Coronary artery (tissue), 2 donors: ENCODE data around the gene CRISP1.

Source experiments
- DNase-seq: peaks from one replicate; pipeline ENCODE4 v3.0.0-alpha.2; 2017; ENCODE audit warnings: low spot score
- H3K27ac ChIP-seq, 2 donors: fragments of 200-600 bp; sonication (generic); one replicate each; pipeline ENCODE4 v1.5.1; 2016 to 2019
- H3K4me3 ChIP-seq: fragments of 200-600 bp; sonication (generic); 2 replicates; pipeline ENCODE4 v1.5.1; 2016; ENCODE audit warnings: mild to moderate bottlenecking, moderate library complexity
- TF ChIP-seq, protein P1 (sequence below): fragments of 200-600 bp; sonication (generic); IDR thresholded peaks from one replicate; pipeline ENCODE4 v1.5.1; 2019; ENCODE audit warnings: antibody characterized with exemption

Gene CRISP1

DNA sequence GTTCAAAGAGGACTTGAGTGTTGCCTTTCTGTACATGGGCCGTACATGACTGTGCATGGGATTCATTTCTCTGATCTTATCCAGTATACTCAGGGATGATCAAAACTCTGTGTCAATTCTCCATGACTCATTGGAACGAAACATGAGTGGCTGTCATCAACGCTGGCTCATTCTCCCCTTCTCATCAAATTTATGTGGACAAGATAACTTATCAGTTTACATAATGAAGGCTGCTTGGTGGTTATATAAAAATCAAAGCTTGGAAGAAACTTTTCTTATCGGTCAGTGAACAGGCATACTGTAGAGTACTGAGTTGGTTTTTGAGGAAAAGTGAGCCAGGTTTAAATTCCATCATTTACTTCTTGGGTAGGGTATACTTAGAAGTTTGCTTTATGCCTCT is 24.9 kb downstream of the CRISP1 start:
- Histone ChIP-seq H3K4me3 (no peak overlapping the region), H3K27ac (no peak overlapping the region)
- no peak for DNase-seq
- TF ChIP-seq, protein P1, sequence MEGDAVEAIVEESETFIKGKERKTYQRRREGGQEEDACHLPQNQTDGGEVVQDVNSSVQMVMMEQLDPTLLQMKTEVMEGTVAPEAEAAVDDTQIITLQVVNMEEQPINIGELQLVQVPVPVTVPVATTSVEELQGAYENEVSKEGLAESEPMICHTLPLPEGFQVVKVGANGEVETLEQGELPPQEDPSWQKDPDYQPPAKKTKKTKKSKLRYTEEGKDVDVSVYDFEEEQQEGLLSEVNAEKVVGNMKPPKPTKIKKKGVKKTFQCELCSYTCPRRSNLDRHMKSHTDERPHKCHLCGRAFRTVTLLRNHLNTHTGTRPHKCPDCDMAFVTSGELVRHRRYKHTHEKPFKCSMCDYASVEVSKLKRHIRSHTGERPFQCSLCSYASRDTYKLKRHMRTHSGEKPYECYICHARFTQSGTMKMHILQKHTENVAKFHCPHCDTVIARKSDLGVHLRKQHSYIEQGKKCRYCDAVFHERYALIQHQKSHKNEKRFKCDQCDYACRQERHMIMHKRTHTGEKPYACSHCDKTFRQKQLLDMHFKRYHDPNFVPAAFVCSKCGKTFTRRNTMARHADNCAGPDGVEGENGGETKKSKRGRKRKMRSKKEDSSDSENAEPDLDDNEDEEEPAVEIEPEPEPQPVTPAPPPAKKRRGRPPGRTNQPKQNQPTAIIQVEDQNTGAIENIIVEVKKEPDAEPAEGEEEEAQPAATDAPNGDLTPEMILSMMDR = no peak

DNA sequence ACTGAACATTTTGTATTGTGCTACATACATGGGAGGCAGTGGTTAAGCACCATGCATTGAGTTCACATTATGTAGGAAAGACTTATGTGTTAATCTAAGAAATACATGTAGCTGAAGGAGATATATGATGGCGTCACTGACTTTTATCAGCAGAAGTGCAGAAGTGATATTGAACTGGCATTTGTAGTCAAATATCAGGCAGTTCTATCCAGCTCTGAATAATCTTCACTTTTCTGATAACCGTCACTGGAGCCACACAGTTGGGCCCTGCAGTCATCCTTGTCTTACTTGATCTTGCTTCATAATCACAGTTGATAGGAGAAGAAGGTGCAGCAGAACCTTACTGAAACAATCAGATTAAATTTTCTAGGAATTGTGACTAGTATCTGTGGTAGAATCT is 26.4 kb downstream of the CRISP1 start:
- no peak overlapping the region for H3K27ac ChIP-seq
- H3K4me3 ChIP-seq = no peak overlapping the region
- no peak for DNase-seq
- TF ChIP-seq, protein P1 = no peak

DNA sequence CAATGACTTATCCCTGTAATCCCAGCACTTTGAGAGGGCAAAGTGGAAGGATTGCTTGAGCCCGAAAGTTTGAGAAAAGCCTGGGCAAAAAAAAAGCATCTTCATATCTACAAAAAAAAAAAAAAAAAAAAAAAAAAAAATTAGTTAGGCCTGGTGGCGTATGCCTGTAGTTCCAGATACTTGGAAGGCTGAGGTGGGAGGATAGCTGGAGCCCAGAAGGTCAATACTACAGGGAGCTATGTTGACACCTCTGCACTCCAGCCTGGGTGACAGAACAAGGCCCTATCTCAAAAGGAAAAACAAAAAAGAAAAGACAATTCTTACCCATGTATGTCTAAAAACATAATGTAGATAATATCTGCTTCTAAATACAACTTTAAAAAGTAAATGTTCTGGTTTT is 27.2 kb downstream of the CRISP1 start:
- TF ChIP-seq, protein P1 = no peak
- no peak for DNase-seq
- Histone ChIP-seq H3K27ac (no peak overlapping the region), H3K4me3 (no peak overlapping the region)

DNA sequence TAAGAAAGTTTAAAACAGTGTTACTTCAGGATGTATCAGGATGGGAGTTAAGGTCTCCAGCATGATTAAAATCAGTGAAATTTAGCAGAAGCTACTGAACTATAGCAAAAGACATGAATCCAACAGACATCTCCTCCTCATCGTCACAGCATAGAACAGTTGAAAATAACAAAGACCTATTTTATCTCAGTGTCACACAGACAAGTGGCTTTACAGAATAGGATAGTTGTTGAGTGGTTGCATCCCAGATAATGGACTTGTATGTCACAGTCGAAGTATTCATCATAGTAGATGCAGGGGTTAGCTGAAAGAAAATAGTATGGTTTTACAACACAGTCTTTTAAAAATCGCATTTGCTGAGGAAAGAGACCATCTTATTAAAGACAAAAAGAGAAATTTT is 31.2 kb downstream of the CRISP1 start:
- Histone ChIP-seq H3K4me3 (no peak overlapping the region), H3K27ac (no peak overlapping the region)
- TF ChIP-seq, protein P1 = no peak
- no peak for DNase-seq

DNA sequence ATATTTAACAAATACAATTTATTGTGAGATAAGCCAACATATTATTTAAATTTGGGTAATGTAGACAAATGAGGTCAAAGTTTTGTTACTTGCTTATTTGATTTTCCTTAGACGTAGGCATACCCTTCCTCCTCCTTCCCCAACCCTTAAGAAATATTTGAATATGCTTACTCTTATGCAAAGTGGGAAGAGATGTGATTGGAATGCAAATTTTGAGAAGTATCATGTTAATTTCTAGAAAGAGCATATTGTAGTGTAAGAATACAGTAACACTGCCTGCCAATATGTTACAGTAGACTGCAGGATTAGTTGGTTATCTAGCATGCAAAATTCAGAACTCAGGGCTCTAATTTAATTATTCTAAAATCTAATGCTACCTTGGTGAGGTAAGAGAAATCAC is 32.9 kb downstream of the CRISP1 start:
- no peak for DNase-seq
- TF ChIP-seq, protein P1 = no peak
- no peak overlapping the region for H3K27ac ChIP-seq

DNA sequence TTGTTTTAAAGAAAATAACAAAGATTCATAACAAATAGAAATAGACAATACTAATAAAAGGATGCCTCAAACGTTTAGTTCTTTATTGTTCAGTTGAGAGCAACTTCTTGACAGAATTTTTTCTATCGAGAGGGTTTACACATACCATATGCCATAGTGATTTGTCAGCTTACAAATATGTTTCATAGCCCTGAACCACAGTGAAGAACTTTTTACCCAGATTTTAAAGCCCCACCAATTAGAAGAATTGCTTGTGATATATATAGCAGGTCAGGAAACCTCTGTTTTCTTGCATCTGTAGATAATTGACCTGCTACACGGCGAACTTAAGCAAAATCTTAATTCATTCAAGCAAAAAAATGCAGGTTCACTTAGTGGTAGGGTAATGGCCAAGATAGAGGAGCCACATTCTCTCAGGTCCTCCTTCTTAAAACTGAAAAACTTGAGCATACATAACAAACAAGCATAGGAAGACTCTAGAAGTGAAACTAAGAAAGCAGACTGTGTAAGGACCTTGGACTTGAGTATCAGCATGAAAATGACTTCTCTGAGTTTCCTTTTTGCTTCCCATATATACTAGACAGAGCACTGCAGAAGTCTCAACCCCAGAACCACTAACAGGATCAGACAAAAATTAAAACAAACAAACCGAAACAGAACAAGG is 39.5 kb downstream of the CRISP1 start:
- DNase-seq = no peak
- TF ChIP-seq, protein P1 = no peak
- no peak overlapping the region for H3K27ac ChIP-seq
- no peak overlapping the region for H3K4me3 ChIP-seq

More for the DNA sequence above, 32.9 kb downstream of the CRISP1 start:
- no peak overlapping the region for H3K4me3 ChIP-seq

DNA sequence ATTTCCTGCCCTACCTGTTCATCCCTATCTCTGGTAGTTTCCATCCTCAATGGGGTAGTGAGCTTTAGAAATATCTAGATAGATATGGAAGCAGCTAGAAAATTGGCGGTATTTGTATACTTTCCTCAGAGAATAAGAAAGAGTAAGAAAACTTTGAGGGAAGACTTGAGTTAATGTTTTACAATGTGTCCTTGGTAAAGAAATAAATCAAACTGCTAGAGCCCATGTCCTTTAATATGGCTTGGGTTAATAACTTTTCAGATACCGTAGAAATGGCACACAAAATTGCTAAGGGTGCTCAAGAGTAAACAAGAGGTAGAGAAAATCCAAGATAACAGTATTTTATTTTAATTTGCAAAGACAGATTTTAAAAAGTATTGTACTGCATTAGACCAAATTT is 51.2 kb downstream of the CRISP1 start:
- TF ChIP-seq, protein P1 = no peak
- Histone ChIP-seq H3K27ac (no peak overlapping the region), H3K4me3 (no peak overlapping the region)
- no peak for DNase-seq
